Bronchial epithelial cell (primary cell): ENCODE measurements around the gene GMPPA. TPM values are rescaled to one million over a fixed set of nuclear protein-coding genes. Genes with fewer than 3 reads are reported as not detected.

Source experiments
- DNase-seq: peaks from one replicate; pipeline ENCODE4 v3.0.0-alpha.2; 2010; ENCODE audit warnings: low read depth
- FAIRE-seq: peaks from 2 replicates; lab custom pipeline; 2011; peaks lifted over from hg19 to GRCh38; lab: Jason Lieb, UNC
- H3K27me3 ChIP-seq: 2 replicates; pipeline ENCODE4 v1.5.1; 2011; ENCODE audit warnings: low read length; ENCODE audit not compliant: control insufficient read depth, insufficient read depth
- H3K36me3 ChIP-seq: 2 replicates; pipeline ENCODE4 v1.5.1; 2011; ENCODE audit warnings: low read length; ENCODE audit not compliant: control insufficient read depth, insufficient read depth
- H3K4me3 ChIP-seq: 2 replicates; pipeline ENCODE4 v1.5.1; 2011; ENCODE audit warnings: mild to moderate bottlenecking, low read depth, low read length, control low read depth
- total RNA-seq: library from RNA; depleted of rRNA; stranded (reverse); fragments of >200 nt; gene quantifications from 2 replicates; pipeline ENCODE4 v1.2.1, GENCODE V29; 2014
- TF ChIP-seq, protein P1 (sequence below): IDR thresholded peaks from 2 replicates; pipeline ENCODE4 v1.5.1; 2011; ENCODE audit warnings: mild to moderate bottlenecking, moderate library complexity, low read length, control low read depth, inconsistent platforms; ENCODE audit not compliant: insufficient read depth, severe bottlenecking

Gene GMPPA
- total RNA-seq, 1 donor from 2014 or later, result 49.0 TPM

DNA sequence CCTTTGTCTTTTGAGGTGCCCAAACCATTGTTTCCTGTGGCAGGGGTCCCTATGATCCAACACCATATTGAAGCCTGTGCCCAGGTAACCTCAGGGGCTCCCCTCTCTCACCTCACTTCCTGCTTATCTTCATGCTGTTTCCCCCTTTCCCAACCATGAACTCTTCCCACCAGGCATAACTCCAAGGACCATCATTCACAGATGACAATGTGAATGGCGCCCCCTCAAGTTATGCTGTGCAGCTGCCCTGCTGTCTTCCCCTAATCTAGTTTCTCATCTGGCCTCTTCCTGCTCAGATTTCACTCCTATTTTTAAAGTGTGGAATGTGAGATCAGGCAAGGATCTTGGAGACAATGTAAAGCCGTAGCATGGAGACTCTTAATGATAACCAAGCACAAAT is 1.4 kb downstream of the GMPPA start:
- Histone ChIP-seq H3K27me3 (peaks cover 8% of the 10 kb centered on the region), H3K4me3 (no peak overlapping the region), H3K36me3 (peaks cover 16% of the 10 kb centered on the region)
- TF ChIP-seq, protein P1, sequence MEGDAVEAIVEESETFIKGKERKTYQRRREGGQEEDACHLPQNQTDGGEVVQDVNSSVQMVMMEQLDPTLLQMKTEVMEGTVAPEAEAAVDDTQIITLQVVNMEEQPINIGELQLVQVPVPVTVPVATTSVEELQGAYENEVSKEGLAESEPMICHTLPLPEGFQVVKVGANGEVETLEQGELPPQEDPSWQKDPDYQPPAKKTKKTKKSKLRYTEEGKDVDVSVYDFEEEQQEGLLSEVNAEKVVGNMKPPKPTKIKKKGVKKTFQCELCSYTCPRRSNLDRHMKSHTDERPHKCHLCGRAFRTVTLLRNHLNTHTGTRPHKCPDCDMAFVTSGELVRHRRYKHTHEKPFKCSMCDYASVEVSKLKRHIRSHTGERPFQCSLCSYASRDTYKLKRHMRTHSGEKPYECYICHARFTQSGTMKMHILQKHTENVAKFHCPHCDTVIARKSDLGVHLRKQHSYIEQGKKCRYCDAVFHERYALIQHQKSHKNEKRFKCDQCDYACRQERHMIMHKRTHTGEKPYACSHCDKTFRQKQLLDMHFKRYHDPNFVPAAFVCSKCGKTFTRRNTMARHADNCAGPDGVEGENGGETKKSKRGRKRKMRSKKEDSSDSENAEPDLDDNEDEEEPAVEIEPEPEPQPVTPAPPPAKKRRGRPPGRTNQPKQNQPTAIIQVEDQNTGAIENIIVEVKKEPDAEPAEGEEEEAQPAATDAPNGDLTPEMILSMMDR, result peak; percentile 7
- no peak for DNase-seq
- no peak for FAIRE-seq

DNA sequence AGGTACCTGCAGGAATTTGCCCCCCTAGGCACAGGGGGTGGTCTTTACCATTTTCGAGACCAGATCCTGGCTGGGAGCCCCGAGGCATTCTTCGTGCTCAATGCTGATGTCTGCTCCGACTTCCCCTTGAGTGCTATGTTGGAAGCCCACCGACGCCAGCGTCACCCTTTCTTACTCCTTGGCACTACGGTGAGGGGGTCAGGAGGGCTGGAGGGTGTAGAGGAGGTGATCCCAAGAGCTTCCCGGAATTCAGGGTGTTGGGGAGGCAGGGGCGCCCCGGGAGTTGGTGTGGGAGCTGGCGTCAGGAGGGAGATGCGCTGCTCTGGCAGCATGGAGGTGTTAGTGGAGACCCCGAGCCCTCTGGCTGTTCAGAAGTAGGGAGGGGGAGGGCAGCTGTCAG is 3.2 kb downstream of the GMPPA start:
- no peak for FAIRE-seq
- peaks cover 21% of the 10 kb centered on the region for H3K36me3 ChIP-seq
- peaks cover 2% of the 10 kb centered on the region for H3K27me3 ChIP-seq
- DNase-seq, result no peak
- TF ChIP-seq, protein P1, result no peak
- no peak overlapping the region for H3K4me3 ChIP-seq

DNA sequence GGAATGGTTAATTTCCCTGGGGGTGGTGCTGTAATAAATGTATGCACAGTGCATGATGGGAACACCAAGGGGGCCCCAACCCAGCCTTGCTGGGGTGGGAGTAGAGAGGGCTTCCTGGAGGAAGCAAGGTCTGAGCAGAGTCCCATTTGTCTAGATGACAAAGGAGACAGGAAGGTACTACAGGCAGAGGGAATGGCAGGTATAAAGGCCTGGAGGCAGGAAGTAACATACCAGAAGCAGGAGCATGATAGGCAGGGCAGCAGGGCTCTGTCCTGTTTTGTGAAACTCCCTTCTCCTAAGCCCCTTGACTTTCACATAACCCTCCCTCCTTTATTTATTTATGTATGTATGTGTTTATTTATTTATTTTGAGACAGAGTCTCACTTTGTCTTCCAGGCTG is 3.9 kb downstream of the GMPPA start:
- H3K27me3 ChIP-seq, result no peaks in the 10 kb centered on the region
- TF ChIP-seq, protein P1, result no peak
- FAIRE-seq (no peak), DNase-seq (no peak)
- H3K36me3 ChIP-seq, result peaks cover 21% of the 10 kb centered on the region
- H3K4me3 ChIP-seq, result no peak overlapping the region

DNA sequence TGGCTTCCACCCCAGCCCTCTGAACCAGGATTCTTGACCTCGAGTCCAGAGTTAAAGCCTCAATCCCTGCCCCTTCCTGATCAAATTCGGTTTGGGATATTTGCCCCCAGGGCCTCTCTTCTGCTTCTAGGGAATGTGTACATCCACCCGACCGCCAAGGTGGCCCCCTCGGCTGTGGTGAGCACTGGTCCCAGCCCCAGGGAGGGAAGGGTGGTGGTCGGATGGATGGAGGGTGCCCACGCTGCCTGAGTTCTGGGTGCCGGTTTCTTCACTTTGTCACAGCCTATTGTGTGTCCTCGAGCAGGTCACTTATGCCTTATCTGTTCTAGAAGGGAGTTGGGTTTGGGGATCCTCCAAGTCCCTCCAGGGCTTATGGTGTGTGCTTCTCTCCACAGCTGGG is 6.9 kb downstream of the GMPPA start:
- peaks cover 21% of the 10 kb centered on the region for H3K36me3 ChIP-seq
- TF ChIP-seq, protein P1, result no peak
- DNase-seq (no peak), FAIRE-seq (no peak)
- no peak overlapping the region for H3K4me3 ChIP-seq
- H3K27me3 ChIP-seq, result peaks cover 7% of the 10 kb centered on the region

DNA sequence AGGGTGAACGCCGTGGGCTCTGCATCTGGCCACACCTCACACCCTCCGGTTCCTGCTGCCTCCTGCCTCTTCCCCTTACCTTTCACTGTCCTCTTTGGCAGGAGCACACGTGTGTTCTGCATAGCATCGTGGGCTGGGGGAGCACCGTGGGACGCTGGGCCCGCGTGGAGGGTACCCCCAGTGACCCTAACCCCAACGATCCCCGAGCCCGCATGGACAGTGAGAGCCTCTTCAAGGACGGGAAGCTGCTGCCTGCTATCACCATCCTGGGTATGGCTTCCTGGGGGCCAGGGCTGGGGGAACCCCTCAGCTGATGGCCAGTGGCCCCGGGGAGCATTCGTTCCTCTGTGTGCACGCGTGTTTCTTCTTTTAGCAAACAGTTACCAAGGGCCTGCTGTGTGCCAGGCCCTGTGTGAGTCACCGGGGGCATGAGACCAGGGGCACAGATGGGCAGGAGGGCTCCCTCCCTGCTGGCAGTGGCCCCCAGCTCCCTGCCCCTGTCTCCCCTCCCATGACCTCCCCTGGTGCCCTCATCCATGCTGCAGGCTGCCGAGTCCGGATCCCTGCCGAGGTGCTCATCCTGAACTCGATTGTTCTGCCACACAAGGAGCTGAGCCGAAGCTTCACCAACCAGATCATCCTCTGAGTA is 7.6 kb downstream of the GMPPA start:
- FAIRE-seq, result no peak
- Histone ChIP-seq H3K36me3 (peaks cover 21% of the 10 kb centered on the region), H3K4me3 (no peak overlapping the region), H3K27me3 (peaks cover 13% of the 10 kb centered on the region)
- TF ChIP-seq, protein P1, result no peak
- no peak for DNase-seq
